Fibroblast of lung (primary cell): ENCODE results near the gene PRKAA1. TPM values are rescaled to one million over a fixed set of nuclear protein-coding genes. Genes with fewer than 3 reads are reported as not detected.

ENCODE experiments used
- DNase-seq, 2 donors: peaks; one replicate each; pipeline versions ENCODE4 v3.0.0 to v3.0.0-alpha.2; 2010; ENCODE audit warnings: low read depth in 2 of 2
- H2AFZ ChIP-seq: 2 replicates; pipeline ENCODE4 v1.5.1; 2012; ENCODE audit warnings: low read length, control low read depth, inconsistent platforms
- H3K27ac ChIP-seq: 2 replicates; pipeline ENCODE4 v1.5.1; 2011; ENCODE audit warnings: low read length, control low read depth; ENCODE audit not compliant: insufficient read depth
- H3K27me3 ChIP-seq: 2 replicates; pipeline ENCODE4 v1.5.1; 2011; ENCODE audit warnings: mild to moderate bottlenecking, low read length; ENCODE audit not compliant: control insufficient read depth, insufficient read depth
- H3K36me3 ChIP-seq: 2 replicates; pipeline ENCODE4 v1.5.1; 2011; ENCODE audit warnings: low read length; ENCODE audit not compliant: control insufficient read depth, insufficient read depth
- H3K4me1 ChIP-seq: 2 replicates; pipeline ENCODE4 v1.5.1; 2011; ENCODE audit warnings: low read length; ENCODE audit not compliant: control insufficient read depth, insufficient read depth; ENCODE audit errors: extremely low read depth
- H3K4me2 ChIP-seq: 2 replicates; pipeline ENCODE4 v1.5.1; 2011; ENCODE audit warnings: low read length, control low read depth; ENCODE audit not compliant: insufficient read depth; ENCODE audit errors: extremely low read depth
- H3K4me3 ChIP-seq, 4 experiments: fragments of 200-600 bp in 1 of 4; sonication (generic) in 1 of 4; replicated peaks in 1 of 4; 2 replicates each; pipeline ENCODE4 v1.5.1; 2011 to 2016; ENCODE audit warnings: low read length in 4 of 4, low read depth in 3 of 4, mild to moderate bottlenecking in 3 of 4, control low read depth in 2 of 4, inconsistent platforms in 1 of 4, mixed read lengths in 1 of 4; ENCODE audit not compliant: insufficient read depth in 1 of 4; ENCODE audit errors: control extremely low read depth in 1 of 4
- H3K79me2 ChIP-seq: 2 replicates; pipeline ENCODE4 v1.5.1; 2012; ENCODE audit warnings: mild to moderate bottlenecking, low read length, inconsistent platforms; ENCODE audit not compliant: control insufficient read depth, insufficient read depth
- H3K9ac ChIP-seq: 2 replicates; pipeline ENCODE4 v1.5.1; 2011; ENCODE audit warnings: mild to moderate bottlenecking, low read length, control low read depth; ENCODE audit not compliant: insufficient read depth
- H3K9me3 ChIP-seq: 2 replicates; pipeline ENCODE4 v1.5.1; 2012; ENCODE audit warnings: low read depth, low read length; ENCODE audit not compliant: control insufficient read depth, insufficient read depth
- H4K20me1 ChIP-seq: 2 replicates; pipeline ENCODE4 v1.5.1; 2011; ENCODE audit warnings: low read length; ENCODE audit not compliant: control insufficient read depth, insufficient read depth; ENCODE audit errors: extremely low read depth
- EZH2 ChIP-seq: IDR thresholded peaks from 2 replicates; pipeline ENCODE4 v1.5.1; 2012; ENCODE audit warnings: low read length, control low read depth, mild to moderate bottlenecking; ENCODE audit errors: missing control alignments
- polyA plus RNA-seq, 2 donors: library from polyadenylated mRNA; depleted of rRNA in 1 of 2; stranded (reverse) in 1 of 2; unstranded in 1 of 2; fragments of >200 nt; gene quantifications; 2 replicates each; pipeline ENCODE4 v1.2.1, GENCODE V29; 2011 to 2012; ENCODE audit warnings: missing spikeins in 1 of 2
- total RNA-seq: library from RNA; depleted of rRNA; stranded (reverse); fragments of >200 nt; gene quantifications from 2 replicates; pipeline ENCODE4 v1.2.1, GENCODE V29; 2014
- TF ChIP-seq, protein P1 (sequence below), 2 donors: IDR thresholded peaks in 1 of 2; conservative IDR thresholded peaks in 1 of 2; 1 replicate in 1 of 2; 2 replicates in 1 of 2; pipeline ENCODE4 v1.5.1; 2011 to 2012; ENCODE audit warnings: low read length in 2 of 2, control low read depth in 1 of 2, inconsistent platforms in 1 of 2, low read depth in 1 of 2, mild to moderate bottlenecking in 1 of 2

The PRKAA1 gene
- total and polyA plus RNA-seq, 2 donors (not counting 1 experiment from before 2014, with no cell fraction given) = 106 to 107 TPM

DNA sequence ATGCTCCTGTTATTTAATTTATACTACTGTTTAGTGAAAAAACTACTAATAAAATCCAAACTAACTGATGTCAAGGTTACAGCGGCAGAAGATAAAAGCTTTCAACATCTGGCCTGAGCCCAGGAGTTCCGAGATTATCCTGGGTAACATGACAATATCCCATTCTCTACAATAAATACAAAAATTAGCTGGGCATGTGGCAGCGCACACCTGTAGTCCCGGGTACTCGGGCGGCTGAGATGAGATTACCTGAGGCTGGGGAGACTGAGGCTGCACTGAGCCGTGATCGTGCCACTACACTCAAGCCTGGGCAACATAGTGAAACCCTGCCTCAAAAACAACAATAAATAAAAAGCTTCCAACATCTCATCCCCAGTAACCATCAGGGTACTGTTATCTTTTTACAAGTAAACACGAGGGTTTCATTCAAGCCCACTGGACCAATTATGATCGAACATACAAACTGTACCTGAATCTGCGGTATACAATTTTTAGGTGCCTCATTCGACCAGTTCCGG, 35.6 kb upstream of the PRKAA1 start:
- H3K4me3 ChIP-seq = peak overlapping the region; percentile 66 to 100 (median 89)
- H3K9me3 ChIP-seq = no peaks in the 10 kb centered on the region
- peaks cover 21% of the 10 kb centered on the region for H3K36me3 ChIP-seq
- H2AFZ ChIP-seq = no peak overlapping the region
- H3K4me1 ChIP-seq = peaks cover 6% of the 10 kb centered on the region
- H3K9ac ChIP-seq = peak overlapping the region; percentile 92
- H4K20me1 ChIP-seq = peaks cover 4% of the 10 kb centered on the region
- no peaks in the 10 kb centered on the region for H3K27me3 ChIP-seq
- TF ChIP-seq, protein P1, sequence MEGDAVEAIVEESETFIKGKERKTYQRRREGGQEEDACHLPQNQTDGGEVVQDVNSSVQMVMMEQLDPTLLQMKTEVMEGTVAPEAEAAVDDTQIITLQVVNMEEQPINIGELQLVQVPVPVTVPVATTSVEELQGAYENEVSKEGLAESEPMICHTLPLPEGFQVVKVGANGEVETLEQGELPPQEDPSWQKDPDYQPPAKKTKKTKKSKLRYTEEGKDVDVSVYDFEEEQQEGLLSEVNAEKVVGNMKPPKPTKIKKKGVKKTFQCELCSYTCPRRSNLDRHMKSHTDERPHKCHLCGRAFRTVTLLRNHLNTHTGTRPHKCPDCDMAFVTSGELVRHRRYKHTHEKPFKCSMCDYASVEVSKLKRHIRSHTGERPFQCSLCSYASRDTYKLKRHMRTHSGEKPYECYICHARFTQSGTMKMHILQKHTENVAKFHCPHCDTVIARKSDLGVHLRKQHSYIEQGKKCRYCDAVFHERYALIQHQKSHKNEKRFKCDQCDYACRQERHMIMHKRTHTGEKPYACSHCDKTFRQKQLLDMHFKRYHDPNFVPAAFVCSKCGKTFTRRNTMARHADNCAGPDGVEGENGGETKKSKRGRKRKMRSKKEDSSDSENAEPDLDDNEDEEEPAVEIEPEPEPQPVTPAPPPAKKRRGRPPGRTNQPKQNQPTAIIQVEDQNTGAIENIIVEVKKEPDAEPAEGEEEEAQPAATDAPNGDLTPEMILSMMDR (conservative IDR thresholded peaks at IDR 0.05 in 1 of 2, IDR thresholded peaks at IDR 0.05 in 1 of 2; ENCODE audit: low read depth in 1 of 2, low read length in 2 of 2) = no peak
- no peak for TF ChIP-seq EZH2
- DNase-seq = no peak
- H3K79me2 ChIP-seq = peaks cover 53% of the 10 kb centered on the region
- peak overlapping the region; percentile 90 for H3K27ac ChIP-seq
- H3K4me2 ChIP-seq = peak overlapping the region; percentile 94

DNA sequence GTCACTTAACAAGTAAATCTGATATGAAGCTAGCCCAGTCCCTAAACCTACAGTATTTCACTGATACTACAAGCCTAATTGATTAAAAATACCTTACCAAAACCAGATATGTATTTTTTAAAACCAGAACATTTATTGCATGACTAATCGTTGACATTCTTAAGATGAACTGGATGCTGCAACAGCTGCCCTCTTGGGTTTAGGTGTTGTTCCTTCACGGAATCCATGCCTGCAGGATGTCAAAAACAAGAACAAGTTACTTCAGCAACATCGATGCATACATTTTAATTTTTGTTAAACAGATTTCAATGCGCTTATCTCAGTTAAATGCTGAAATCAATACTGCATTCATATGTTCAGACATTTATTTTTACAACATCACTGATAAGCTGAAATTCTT, 34.2 kb upstream of the PRKAA1 start:
- Histone ChIP-seq H3K27me3 (no peaks in the 10 kb centered on the region), H3K27ac (no peak overlapping the region), H3K36me3 (peaks cover 21% of the 10 kb centered on the region), H3K79me2 (peaks cover 53% of the 10 kb centered on the region), H3K9me3 (no peaks in the 10 kb centered on the region), H2AFZ (no peak overlapping the region), H3K4me1 (peaks cover 6% of the 10 kb centered on the region), H3K9ac (no peak overlapping the region), H4K20me1 (peaks cover 4% of the 10 kb centered on the region), H3K4me3 (peak overlapping the region in 3 of 4 experiments; percentile 66 to 100 (median 81)), H3K4me2 (peak overlapping the region; percentile 29)
- TF ChIP-seq, protein P1 (conservative IDR thresholded peaks at IDR 0.05 in 1 of 2, IDR thresholded peaks at IDR 0.05 in 1 of 2; ENCODE audit: low read depth in 1 of 2, low read length in 2 of 2) = no peak
- no peak for DNase-seq

DNA sequence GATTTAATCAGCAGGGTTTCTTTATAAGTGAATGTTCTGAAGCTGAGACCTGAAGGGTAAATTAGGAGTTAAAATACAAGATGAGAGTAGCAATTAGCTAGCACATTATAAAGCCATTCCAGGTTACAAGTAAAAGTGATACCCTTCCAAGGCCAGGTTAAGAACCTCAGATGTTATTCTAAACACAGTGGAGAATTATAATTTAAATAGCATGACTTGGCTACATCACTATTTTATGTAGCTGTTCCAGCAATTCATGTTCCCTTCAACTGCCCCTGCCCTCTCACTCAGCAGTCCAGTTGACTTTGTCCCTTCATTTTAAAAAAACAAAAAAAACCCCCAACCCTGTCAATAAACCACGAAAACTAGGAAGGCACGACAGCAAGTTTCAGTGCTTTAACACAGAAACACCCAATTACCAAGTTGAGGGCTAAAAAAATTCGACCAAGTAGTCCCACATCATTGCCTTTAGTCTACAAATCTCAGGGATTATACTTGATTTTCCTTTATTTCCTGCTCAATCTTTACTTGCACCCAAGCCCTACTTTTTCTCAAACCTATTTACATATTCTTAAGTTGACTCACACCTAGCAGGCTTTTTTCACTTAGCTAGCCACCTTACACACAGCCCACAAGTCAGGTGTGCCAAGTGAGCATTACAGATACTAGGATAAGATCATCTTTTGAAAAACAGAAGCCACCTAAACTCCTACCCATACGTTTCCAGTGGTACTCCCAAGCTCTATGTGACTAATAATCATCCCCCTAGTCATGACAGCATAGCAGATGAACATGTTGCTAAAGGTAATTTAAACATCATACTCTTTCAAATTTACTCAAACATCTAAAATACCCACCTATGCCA, 33.4 kb upstream of the PRKAA1 start:
- TF ChIP-seq EZH2 = no peak
- TF ChIP-seq, protein P1 (conservative IDR thresholded peaks at IDR 0.05 in 1 of 2, IDR thresholded peaks at IDR 0.05 in 1 of 2; ENCODE audit: low read depth in 1 of 2, low read length in 2 of 2) = no peak
- Histone ChIP-seq H3K27ac (no peak overlapping the region), H2AFZ (no peak overlapping the region), H3K36me3 (peaks cover 21% of the 10 kb centered on the region), H3K9me3 (no peaks in the 10 kb centered on the region), H3K4me3 (peak overlapping the region in 1 of 4 experiments; percentile 0), H3K27me3 (no peaks in the 10 kb centered on the region), H3K9ac (no peak overlapping the region), H3K79me2 (peaks cover 53% of the 10 kb centered on the region), H3K4me1 (peaks cover 6% of the 10 kb centered on the region), H3K4me2 (no peak overlapping the region), H4K20me1 (peaks cover 4% of the 10 kb centered on the region)
- DNase-seq = peak in 1 of 2 donors; percentile 38
